Effector CD8-positive, alpha-beta T cell (primary cell): ENCODE data around the gene MYADML2.

Experiments used
- DNase-seq: peaks from one replicate; lab custom pipeline; 2025; lab: John Stamatoyannopoulos, UW

MYADML2 gene

GRCh38 chr17:81978524-81979298 lies 31.7 kb upstream of the MYADML2 start:
- DNase-seq = no peak

- peak; percentile 81 for DNase-seq
Measured at GRCh38 chr17:81977211-81977808, 30.3 kb upstream of the MYADML2 start, which contains the start of gene ASPSCR1. ASPSCR1 (plus strand) TSS chr17:81977629; CDS start chr17:81977647, 18 bp downstream.

GRCh38 chr17:81976332-81977210 lies 29.5 kb upstream of the MYADML2 start:
- DNase-seq = peak; percentile 23

GRCh38 chr17:81973432-81973831 lies 26.4 kb upstream of the MYADML2 start:
- no peak for DNase-seq

- no peak for DNase-seq
Measured at GRCh38 chr17:81968850-81969812, 22.1 kb upstream of the MYADML2 start.

- no peak for DNase-seq
Measured at GRCh38 chr17:81968396-81968745, 21.3 kb upstream of the MYADML2 start.

- DNase-seq = peak; percentile 85
Measured at GRCh38 chr17:81967533-81968395, 20.7 kb upstream of the MYADML2 start.

- DNase-seq = no peak
Measured at GRCh38 chr17:81967244-81967532, 20.2 kb upstream of the MYADML2 start.

- DNase-seq = no peak
Measured at GRCh38 chr17:81966343-81967243, 19.6 kb upstream of the MYADML2 start.

GRCh38 chr17:81964081-81964849 lies 17.2 kb upstream of the MYADML2 start:
- DNase-seq = no peak

- no peak for DNase-seq
Measured at GRCh38 chr17:81962499-81963441, 15.7 kb upstream of the MYADML2 start.

- DNase-seq = no peak
Measured at GRCh38 chr17:81961521-81962498, 14.8 kb upstream of the MYADML2 start.

- no peak for DNase-seq
Measured at GRCh38 chr17:81961087-81961511, 14.1 kb upstream of the MYADML2 start, which contains the start of gene NOTUM. NOTUM (minus strand) TSS chr17:81961187; CDS start chr17:81960909, 278 bp downstream.

- no peak for DNase-seq
Measured at GRCh38 chr17:81960130-81960958, 13.3 kb upstream of the MYADML2 start.
